CD4-positive, alpha-beta T cell treated with Interleukin-17A for 1 hour (primary cell): ENCODE results near the gene AP4E1.
"Not testable (repeated sequence)": the region's sequence is repeated elsewhere in the genome, so short reads cannot be mapped to it uniquely, and the experiment has no call there.

Experiments
- DNase-seq: peaks from one replicate; pipeline ENCODE4 v3.0.0-alpha.2; 2020

AP4E1 gene

DNA sequence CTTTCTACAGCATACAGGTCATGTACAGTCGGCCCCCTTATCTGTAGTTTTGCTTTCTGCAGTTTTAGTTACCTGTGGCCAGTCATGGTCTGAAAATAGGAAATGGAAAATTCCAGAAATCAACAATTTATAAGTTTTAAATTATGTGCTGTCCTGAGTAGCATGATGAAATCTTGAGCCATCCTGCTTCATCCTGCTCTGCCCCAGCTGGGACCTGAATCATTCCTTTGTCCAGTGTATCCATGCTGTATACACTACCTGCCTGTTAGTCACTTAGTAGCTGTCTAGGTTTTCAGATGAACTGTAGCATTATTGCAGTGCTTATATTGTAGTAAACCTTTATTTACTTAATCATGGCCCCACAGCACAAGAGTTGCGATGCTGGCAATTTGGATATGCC, 44.8 kb downstream of the AP4E1 start:
- DNase-seq = no peak

- DNase-seq = not testable (repeated sequence)
Observed at GRCh38 chr15:50954837-50955236, 46.4 kb downstream of the AP4E1 start.

GRCh38 chr15:50959717-50960116, 51.2 kb downstream of the AP4E1 start:
- DNase-seq = no peak

DNA sequence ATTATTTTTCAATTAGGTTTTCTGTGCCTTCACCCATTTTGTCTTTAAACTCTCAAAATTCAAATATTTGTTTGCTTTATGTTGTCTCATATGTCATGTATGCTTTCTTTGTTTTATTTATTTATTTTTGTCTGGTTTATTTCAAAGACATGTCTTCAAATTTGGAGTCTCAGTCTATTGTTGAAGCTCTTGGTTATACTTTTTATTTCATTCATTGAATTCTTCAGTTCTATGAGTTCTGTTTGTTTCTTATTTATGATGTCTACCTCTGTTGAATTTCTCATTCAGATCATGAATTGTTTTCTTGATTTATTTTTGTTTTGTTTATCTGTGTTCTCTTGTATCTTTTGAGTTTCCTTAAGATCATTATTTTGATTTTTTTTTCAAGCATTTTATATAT, 55.6 kb downstream of the AP4E1 start:
- DNase-seq = no peak

GRCh38 chr15:50968353-50968752, 59.9 kb downstream of the AP4E1 start:
- DNase-seq = no peak

DNA sequence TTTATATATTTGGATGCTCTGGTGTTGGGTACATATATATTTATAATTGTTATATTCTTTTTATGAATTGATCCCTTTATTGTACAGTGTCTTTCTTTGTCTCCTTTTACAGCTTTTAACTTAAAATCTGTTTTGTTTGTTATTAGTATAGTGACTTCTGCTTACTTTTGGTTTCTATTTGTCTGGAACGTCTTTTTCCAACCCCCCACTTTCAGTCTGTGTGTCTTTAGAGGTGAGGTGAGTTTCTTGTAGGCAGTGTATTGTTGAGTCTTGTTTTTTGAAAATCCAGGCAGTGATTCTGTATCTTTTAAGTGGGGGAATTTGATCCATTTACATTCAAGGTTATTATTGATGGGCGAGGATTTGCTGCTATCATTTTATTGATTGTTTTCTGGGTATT, 62.0 kb downstream of the AP4E1 start:
- no peak for DNase-seq

- no peak for DNase-seq
Observed at GRCh38 chr15:50971115-50971514, 62.6 kb downstream of the AP4E1 start.

- no peak for DNase-seq
Observed at GRCh38 chr15:50971542-50971941, 63.1 kb downstream of the AP4E1 start.

GRCh38 chr15:50973605-50974004, 65.1 kb downstream of the AP4E1 start:
- no peak for DNase-seq

DNA sequence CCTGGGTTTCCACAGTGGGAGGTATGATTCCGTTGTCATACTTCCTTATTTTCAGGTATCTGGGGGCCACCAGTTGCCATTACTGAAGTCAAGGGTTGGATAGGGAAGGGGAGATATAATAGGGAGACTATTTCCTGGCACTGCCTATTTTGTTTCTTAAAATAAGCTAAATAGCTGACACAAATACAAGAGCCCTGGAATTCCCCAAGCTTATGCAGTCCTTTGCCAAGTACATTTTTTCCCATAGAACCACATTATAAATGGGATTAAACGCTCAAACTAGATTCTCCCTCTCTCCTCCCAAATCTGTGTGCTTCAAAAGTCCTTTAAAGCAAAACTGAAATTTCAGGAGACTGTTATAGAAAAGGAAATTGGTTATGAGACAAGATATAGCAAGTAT, 68.7 kb downstream of the AP4E1 start:
- DNase-seq = no peak

DNA sequence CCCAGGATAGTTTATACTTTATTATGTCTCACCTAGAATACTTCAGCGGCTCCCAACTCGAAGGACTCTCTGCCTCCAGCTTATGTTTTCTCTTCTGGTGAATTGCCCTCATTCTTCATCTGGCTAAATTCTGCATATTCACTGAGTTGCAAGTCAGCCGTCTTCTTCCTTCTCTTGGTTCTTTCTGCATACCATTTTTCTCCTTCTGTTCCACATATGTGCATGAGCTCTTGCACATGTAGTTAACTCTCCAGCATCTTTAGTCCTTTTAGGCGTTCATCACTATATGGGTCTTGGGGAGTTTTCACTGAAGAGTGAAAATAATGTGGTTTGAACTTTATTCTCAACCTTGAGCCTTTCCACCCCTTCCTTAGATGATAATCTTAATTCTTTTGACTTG, 70.1 kb downstream of the AP4E1 start:
- DNase-seq = no peak

DNA sequence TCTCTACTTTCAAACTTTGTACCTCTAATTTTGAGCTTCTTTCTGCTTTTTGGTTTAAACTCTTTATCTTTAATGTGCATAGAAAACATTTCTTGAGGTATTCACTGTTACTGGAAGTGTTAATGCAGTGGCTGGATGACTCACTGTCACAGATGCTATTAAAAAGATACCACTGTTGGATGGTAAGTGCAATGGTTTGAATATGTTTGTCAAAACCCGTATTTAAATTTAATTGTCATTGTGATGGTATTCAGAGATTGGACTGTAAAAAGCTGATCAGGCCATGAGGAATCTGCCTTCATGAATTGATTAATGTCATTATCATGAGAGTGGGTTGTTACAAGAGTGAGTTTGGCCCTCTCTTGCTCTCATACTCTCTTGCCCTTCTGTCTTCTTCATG, 70.6 kb downstream of the AP4E1 start:
- no peak for DNase-seq

- no peak for DNase-seq
Observed at GRCh38 chr15:50993598-50993997, 85.1 kb downstream of the AP4E1 start.

- no peak for DNase-seq
Observed at GRCh38 chr15:50996641-50997040, 88.2 kb downstream of the AP4E1 start.

- no peak for DNase-seq
Observed at GRCh38 chr15:50997371-50998051, 89.0 kb downstream of the AP4E1 start.

DNA sequence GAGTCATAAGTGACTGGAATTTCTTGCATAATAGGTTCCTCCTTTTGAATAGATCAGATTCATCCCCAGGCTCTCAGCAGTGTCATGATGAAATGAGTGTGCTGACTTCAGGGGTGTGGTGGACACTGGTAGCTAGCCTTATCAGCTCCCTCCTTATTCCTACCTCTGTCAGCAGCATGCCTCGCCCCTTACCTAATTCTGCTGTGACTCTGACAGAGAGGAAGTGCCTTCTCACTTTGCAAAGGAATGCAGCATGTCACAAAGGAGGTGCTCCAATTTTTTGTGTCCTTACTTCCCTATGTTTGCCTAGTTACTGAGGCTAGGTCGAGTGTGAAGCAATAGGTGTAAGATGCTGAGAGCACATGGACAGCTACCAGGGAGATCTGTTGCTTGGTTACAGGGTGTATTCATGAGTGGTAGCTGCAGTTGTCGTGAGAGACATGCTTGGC, 95.6 kb downstream of the AP4E1 start:
- DNase-seq = no peak

- DNase-seq = no peak
Observed at GRCh38 chr15:51006336-51006985, 98.0 kb downstream of the AP4E1 start.

- no peak for DNase-seq
Observed at GRCh38 chr15:51007131-51007666, 98.7 kb downstream of the AP4E1 start.

DNA sequence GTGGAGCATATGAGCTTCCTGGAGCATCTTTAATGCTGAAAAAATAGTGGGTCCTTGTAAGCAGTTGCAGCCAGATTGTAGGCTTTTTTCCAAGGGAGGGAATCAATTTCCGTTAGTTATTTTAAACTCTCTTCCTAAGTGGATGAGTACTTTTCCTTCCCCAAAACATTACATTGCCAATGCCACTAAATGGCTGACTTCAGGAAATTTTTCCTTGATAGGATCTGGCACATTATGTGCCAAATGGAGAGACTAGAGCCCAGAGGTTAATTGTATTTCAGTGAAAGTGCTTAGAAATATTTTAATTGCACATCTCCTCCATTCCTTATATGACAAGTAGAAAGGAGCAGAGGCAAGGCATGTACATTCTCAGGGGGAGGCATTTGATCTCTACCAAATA, 102.7 kb downstream of the AP4E1 start:
- DNase-seq = no peak

DNA sequence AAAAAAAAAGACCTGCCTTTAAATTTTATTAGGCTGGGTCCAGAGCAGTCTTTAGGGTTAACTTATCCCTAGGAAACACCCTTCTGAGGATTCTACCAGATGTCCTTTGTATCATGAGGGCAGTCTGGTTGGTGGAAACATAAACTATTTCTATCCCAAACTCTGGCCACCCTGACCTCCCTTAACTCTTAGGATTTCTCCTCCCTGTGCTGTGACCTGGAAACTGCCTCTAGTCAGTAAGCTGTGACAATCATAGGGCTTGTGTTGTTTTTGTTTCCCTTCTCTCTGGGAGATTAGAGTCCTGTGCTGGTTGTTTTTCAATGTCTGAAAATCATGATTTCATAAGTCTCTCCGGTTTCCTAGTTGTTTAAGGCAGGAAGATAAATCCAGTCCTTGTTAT, 108.1 kb downstream of the AP4E1 start:
- DNase-seq = no peak

- DNase-seq = no peak
Observed at GRCh38 chr15:51022206-51022605, 113.7 kb downstream of the AP4E1 start.

- DNase-seq = no peak
Observed at GRCh38 chr15:51023499-51023898, 115.0 kb downstream of the AP4E1 start.

DNA sequence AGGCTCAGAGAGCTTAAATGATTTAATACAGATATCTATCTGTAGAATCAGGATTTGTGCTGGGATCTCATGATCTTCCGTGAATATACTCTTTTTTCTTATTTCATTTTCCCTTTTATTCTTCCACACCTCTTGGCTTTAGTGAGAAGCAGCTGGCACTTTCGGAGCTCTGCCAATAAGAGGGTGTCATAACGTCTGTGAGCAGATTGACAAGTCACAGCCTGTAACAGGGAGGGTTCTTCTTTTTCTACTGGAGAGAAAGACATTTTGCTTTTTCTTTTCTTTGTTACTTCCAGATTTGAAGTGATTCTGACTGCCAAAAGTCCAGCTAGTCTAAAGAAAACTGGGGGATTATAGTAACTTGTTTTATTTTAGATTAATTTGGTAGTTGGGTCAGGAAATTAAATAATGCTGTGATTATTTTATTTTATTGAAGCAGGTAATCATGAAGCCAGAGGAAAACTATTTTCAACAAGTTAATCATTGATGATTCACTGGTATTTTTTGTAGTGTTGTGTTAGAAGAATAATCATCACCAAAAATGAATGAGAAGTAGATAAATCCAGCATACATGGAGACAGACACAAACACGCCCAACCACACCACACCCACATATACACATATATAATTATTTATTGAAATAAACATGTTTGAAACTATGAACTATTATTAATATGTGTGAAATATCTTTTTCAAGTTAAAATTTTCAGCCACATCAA, 116.4 kb downstream of the AP4E1 start:
- DNase-seq = no peak

- no peak for DNase-seq
Observed at GRCh38 chr15:51025454-51025846, 117.0 kb downstream of the AP4E1 start.
